ENCODE results near the gene SLC16A9. TPM values are rescaled to one million over a fixed set of nuclear protein-coding genes. Genes with fewer than 3 reads are reported as not detected.

SLC16A9 gene
- total RNA-seq, 1 experiment from 2014 or later = 4.1 TPM

- Histone ChIP-seq H2BK12ac (ENCODE audit: insufficient read length, low read depth, low read length) (no peak overlapping the region), H2BK15ac (ENCODE audit: low read depth, low read length) (no peak overlapping the region), H3K9me3 (ENCODE audit: control insufficient read depth, low read depth, low read length) (no peaks in the 10 kb centered on the region), H3K79me2 (ENCODE audit: insufficient read depth, low read length) (no peaks in the 10 kb centered on the region), H2AK5ac (ENCODE audit: insufficient read length, low read length) (no peak overlapping the region), H3T11ph (ENCODE audit: low read length) (no peak overlapping the region), H2BK5ac (ENCODE audit: insufficient read length, low read length) (no peak overlapping the region), H3K23ac (ENCODE audit: insufficient read length, low read depth, low read length) (no peak overlapping the region), H2AFZ (ENCODE audit: low read length) (no peak overlapping the region), H4K8ac (replicated peaks; ENCODE audit: insufficient read length, low read depth, low read length) (no peak overlapping the region), H3K4ac (ENCODE audit: low read depth, low read length) (no peak overlapping the region), H2BK120ac (ENCODE audit: low read depth, low read length, poor library complexity, severe bottlenecking) (no peak overlapping the region), H3K4me2 (ENCODE audit: insufficient read depth, insufficient read length, low read length) (no peak overlapping the region), H2BK20ac (ENCODE audit: low read depth, low read length, poor library complexity, severe bottlenecking) (no peak overlapping the region), H3K27ac (ENCODE audit: insufficient read length, low read depth, low read length) (no peak overlapping the region), H3K4me1 (ENCODE audit: insufficient read depth, low read length) (no peaks in the 10 kb centered on the region; the same call in 1 of the 2 replicates), H3K27me3 (ENCODE audit: insufficient read depth, low read length) (no peaks in the 10 kb centered on the region), H4K5ac (ENCODE audit: insufficient read length, low read depth, low read length) (no peak overlapping the region), H3K14ac (ENCODE audit: insufficient read depth, low read length) (no peak overlapping the region), H3K9ac (ENCODE audit: extremely low read depth, insufficient read length, low read length) (no peak overlapping the region), H3K23me2 (ENCODE audit: insufficient read length, low read depth, low read length, poor library complexity, severe bottlenecking) (no peaks in the 10 kb centered on the region), H4K20me1 (ENCODE audit: control insufficient read depth, insufficient read depth, insufficient read length) (no peaks in the 10 kb centered on the region), H4K91ac (ENCODE audit: insufficient read length, low read depth, low read length) (no peak overlapping the region), H3K18ac (ENCODE audit: insufficient read length, low read depth, low read length) (no peak overlapping the region), H3K79me1 (ENCODE audit: insufficient read depth, low read depth, low read length, poor library complexity, severe bottlenecking) (no peaks in the 10 kb centered on the region), H3K56ac (ENCODE audit: insufficient read length, low read depth, low read length) (no peak overlapping the region)
- peaks cover 7 to 12% of the 10 kb centered on the region in 2 experiments for H3K4me1 Mint-ChIP-seq
- DNase-seq = no peak
- H3K27ac Mint-ChIP-seq = no peak overlapping the region
- H3K36me3 Mint-ChIP-seq (ENCODE audit: insufficient read depth in 1 of 3, low read depth in 3 of 3) = peaks cover 0 to 45% (median 0%) of the 10 kb centered on the region in 3 experiments; a peak in 4 of 7 replicates
- no peak overlapping the region for H3K4me3 Mint-ChIP-seq
- TF ChIP-seq CTCF (conservative IDR thresholded peaks at IDR 0.05) = no peak
- no CpG with 5 or more reads among the region's 2 CpGs for WGBS (ENCODE audit: extremely low coverage, insufficient read length, low lambda C conversion rate)
- H3K27me3 Mint-ChIP-seq (ENCODE audit: low read depth) = no peaks in the 10 kb centered on the region
- H3K9me3 Mint-ChIP-seq = no peaks in the 10 kb centered on the region
Measured at GRCh38 chr10:59672150-59672875, 37.3 kb downstream of the SLC16A9 start.

Measured in H9 (cell line).